GM19438 (cell line): ENCODE results near the gene DCHS1.
A peak's percentile ranks its signal among the peaks of the same experiment; 100 is the strongest.

ENCODE experiments used
- ATAC-seq: cut with Tn5 transposase; IDR thresholded peaks from one replicate; pipeline ENCODE4 v1.9.1; 2021; ENCODE audit warnings: low read depth; ENCODE audit not compliant: unreplicated experiment

DCHS1 gene

DNA sequence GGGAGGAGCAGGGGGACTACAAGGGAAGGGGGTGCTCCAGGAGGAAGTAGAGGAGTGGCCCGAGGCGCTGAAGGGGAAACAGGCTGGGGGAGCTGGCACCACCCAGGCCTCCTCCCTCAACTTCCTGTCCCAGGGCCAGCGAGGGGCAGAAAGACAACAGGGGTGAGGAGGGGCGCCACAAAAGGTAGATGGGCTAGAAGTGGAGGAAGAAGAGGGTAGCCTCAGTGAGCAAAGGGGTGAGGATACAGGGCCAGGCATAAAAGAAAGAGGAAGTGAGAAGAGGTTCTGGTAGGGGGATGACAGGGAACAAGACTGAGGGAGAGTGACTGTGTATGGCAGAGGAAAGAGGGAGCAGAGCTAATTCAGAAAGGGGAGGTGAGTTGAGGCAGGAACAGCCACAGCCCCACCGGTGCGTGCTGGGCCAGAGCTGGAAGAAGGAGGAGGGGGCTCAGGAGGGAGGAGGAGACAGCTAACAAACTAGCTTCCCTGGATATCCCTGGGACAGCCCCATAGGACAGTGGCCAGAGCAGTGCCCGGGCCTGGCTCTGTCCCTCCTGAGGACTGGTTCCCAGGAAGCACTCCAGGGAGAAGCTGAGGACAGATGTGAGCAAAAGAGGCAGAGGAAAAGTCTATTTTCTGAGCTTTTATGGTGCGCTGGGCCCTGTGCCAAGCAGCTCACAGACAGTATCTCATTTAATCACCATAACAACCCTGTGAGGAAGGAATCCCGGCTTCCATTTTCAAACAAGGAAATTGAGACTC is 8.5 kb downstream of the DCHS1 start:
- ATAC-seq: peak; percentile 98

DNA sequence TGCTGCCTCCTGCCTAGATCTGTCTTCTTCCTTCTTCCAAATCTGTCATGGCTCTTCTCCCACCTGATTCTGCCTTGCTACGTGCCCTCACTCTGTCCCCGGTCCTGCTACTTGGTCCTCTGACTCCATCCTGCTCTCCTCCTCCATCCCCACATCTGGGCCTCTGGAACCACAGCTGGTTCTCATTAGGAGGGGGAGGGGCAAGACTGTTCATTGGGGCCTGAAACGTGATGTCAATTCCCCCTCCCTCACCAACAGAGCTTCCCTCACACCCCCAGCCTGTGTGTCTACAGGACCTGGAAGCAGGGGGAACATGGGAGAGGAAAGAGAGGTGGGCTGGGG is 9.1 kb downstream of the DCHS1 start:
- no peak for ATAC-seq

DNA sequence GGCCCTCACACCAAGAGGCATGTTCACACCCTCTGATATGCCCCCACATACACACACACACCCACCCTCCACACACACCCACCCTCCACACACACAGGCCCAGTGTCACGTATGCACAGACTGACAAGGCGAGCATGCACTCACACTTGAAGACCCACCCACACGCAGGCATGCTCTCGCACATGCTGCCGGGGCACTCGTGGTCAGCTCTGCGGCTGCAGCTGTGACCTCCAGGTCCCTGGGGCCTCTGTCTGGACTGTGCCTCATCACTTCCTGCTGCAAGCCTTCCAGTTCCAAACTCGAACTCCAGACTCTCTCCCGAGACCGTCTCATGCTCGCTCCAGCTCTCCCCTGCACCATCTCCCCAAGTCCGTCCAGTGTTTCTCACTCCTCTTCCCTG is 9.5 kb downstream of the DCHS1 start:
- ATAC-seq: no peak

DNA sequence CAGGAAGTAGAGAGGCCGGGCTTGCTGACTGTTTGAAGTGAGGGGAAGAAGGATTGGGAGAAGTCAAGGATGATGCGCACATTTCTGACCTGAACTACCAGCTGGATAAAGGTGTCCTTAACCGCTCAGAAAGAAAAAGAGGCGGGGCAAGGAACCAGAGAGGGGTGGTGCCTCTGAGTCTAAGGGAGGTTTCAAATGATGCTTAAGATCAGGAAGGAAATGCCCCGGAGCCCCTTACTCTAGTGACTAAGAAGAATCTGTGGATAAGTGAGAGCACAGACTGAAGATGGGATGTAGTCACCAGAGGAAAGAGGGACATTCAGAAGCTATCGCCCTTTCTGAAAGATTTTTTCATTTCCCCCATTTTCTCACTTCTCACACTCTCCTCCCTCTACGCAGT is 12.7 kb downstream of the DCHS1 start:
- no peak for ATAC-seq

DNA sequence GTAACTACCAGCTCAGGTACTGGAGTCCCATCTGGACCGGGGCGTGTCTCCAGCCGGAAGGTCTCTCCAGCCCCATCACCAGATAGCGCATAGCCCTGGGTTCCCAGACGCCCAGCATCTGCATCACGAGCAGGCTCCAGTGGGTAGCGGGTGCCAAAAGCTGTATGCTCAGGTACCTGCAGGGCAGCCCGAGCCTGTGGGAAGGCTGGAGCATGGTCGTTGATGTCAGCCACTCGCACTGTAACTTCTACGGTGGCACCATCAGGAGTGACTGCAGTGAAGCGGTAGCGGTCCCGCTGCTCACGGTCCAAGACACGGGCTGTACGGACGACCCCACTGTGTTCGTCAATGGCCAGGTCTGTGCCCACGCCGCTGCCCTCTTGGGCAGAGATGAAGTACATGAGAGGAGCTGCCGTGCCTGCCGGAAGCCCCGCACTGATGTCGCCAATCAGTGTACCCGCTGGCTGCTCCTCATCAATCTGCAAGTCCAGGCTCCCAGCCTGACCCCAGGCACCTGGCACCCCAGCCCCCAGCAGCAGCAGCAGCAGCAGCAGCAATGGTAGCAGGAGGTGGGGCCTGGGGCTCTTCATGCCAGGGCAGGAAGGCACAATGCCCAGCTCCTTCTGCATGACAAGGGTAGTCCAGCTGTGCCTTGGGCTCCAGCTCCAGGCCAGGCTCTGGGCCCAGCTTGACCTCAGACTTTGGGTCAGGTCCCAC is 14.5 kb downstream of the DCHS1 start:
- ATAC-seq: no peak

DNA sequence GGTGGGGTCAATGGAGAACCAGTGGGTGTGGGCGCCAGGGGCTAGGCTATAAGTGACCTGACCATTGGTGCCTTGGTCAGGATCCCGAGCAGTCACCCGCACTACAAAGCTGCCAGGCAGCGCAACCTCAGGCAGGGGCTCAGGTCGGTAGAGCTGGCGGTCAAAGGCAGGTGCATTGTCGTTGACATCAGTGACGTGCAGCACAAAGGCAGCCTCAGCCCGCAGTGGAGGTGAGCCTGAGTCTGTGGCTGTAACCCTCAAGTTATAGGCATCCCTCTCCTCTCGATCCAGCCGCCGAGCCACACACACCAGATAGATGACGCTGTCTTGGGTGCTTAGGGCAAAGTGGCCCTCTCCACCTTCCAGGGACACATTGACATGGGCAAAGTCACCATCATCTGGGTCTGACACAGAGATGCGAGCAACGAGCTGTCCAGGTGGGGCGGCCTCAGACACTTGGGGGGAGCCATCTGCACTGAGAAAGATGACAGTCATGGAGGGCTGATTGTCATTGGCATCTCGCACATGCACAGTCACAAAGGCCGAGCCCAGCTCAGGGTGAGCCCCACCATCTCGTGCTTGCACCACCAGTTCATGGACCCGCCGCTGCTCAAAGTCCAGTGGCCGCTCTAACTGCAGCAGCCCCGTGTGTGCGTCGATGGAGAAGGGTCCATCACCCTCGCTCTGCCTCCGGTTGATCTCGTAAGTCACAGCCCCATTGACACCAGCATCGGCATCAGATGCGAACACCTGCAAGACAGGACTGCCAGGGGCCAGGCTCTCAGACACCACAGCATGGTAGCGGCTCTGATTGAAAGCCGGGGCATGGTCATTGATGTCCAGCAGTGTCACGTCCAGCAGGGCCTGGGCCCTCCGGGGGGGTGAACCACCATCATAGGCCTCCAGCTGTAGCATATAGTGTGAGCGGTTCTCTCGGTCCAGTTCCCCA is 15.3 kb downstream of the DCHS1 start:
- ATAC-seq: no peak

DNA sequence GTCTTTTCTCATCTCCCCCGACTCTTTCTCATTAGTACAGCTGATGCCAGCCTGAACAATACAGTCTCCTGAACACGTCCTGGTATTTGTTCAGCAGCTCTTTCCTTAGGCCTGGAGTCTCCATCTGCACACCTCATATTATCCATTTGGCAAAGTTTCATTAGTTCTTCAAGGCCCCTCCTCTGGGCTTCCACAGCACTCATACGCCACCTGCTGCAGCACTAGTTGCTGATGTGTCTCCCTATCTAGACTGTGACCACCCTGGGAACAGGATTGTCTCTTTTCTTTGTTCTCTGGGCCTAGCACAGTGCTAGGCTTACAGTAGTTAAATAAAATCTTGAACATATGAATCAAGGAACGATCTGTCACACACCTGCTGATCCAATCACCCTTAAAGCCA is 17.2 kb downstream of the DCHS1 start:
- ATAC-seq: no peak

DNA sequence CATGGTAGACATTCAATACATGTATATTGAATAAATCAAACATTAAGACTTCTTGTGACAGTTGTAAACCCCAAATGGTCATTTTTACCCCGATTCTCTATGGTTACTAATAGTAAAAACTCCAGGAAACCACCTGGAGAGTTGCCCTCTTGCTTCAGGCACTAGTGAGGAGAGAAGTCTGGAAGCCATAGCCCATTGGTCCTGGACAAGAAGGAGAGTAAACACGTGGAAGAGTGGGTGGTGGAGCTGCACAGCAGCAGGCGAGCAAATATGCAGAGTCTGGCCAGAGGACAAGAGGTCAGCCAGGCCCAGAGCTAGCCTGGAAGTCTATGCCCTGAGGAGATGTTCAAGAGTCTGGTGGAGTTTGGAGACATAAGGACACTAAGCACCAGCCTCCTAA is 17.7 kb downstream of the DCHS1 start:
- ATAC-seq: no peak

DNA sequence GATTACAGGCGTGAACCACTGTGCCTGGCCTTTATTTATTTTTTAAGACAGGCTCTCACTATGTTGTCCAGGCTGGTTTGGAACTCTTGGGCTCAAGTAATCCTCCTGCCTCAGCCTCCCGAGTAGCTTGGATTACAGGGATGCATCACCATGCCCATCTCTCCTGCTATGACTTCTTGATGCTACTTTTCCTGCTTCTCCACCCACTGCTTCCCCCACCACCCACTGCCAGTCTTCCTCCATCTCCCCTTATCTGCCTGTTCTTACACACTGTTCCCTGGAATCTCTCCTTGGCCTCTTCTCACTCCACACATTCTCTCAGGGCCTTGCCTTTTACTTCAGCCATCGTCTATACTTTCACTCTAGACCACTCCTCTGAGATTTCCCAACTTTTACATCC is 19.1 kb downstream of the DCHS1 start:
- ATAC-seq: no peak

DNA sequence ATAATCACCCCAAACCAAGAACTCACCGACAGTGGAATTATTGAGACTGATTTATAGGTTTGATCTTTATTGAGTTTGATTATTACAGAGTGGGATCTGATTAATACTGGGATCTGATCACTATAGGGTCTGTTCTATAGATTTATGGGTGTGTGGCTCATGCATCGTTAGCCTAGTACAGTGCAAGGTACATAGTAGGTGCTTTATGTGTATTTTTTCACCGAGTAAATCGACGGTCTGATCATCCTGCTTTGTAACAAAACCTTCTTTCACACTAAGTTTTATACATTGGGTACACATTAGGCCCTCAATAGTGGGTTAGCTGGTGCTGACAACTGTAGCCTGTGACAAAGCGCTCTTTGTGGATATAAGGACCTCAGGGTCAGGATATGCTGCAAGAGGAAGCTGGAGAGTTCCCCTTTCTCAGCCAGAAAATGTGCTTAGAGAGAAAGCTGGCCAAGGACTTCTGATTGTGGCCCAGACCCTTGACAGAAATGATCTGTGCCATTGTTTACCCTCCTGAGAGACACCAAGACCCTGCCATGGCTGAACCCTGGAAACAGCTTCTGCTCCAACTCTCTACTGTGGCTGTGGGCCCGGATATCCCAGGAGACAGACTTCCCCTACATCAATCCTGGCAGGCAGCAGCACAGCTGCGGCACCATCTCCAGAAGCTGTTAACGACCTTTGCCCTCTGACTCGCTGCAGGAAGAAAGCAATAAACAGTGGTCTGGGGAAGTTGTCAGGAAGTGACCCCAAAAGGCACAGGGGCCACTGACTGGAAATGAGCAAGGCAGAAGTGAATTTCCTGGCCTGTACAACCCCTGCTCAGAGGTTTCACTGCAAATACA is 20.3 kb downstream of the DCHS1 start:
- no peak for ATAC-seq

DNA sequence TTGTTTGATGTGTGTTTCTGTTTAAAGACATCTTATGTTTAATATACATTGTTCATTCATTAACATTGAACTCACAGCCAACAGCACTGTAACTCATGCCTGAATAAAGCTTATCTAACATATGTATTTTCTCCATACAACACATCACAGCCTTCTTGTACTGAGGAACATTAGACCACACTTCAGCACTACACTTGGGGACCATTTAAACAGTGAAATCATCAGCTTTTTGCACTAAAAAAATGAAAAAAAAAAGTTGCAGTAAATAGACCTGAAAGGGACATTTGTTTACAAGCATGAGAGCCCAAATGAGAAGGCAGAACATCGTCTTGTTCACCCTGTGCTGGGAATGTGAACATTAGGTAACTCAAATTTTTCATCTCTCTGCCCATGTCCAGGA is 21.1 kb downstream of the DCHS1 start:
- no peak for ATAC-seq

DNA sequence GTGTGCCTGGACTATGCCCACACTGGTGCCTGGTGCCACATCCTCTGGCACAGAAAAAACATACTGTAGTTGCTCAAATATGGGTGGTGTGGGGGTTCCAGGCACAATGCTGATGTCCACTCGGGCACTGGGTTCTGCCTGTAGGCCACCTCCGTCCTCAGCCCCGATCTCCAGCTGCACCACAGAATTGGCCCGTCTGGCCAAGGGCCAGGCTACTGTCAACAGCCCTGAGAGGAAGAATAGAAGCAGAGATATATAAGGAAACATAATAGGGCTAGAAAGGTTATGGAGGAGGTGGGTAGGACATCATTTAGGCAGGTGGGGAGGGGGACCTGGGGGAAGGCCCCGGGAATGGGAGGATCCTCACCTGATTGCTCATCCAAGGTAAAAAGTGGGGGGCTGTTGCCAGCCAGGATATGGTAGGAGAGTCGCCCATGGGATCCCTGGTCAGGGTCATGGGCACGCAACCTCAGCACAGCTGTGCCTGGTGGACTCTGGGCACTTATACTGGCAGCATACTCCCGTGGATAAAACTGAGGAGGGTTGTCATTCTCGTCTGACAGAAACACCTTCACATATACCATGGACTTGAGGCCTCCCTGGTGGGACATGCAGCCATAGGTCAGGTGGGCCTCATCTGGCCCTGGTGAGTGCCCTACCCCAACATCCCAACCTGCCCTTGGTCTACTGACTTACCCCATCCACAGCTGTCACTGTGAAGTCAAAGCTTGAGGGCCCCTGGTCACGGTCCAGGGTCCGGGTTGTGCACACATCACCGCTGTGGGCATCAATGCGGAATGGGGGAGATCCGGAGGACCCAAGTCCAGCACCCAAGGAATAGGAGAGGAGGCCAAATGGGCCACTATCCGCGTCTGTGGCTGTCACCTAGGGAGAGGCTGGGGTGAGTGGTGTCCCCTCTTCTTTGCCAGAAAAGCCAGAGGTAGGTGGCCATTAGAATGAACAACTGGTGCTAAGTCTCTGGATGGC is 21.9 kb downstream of the DCHS1 start:
- no peak for ATAC-seq

DNA sequence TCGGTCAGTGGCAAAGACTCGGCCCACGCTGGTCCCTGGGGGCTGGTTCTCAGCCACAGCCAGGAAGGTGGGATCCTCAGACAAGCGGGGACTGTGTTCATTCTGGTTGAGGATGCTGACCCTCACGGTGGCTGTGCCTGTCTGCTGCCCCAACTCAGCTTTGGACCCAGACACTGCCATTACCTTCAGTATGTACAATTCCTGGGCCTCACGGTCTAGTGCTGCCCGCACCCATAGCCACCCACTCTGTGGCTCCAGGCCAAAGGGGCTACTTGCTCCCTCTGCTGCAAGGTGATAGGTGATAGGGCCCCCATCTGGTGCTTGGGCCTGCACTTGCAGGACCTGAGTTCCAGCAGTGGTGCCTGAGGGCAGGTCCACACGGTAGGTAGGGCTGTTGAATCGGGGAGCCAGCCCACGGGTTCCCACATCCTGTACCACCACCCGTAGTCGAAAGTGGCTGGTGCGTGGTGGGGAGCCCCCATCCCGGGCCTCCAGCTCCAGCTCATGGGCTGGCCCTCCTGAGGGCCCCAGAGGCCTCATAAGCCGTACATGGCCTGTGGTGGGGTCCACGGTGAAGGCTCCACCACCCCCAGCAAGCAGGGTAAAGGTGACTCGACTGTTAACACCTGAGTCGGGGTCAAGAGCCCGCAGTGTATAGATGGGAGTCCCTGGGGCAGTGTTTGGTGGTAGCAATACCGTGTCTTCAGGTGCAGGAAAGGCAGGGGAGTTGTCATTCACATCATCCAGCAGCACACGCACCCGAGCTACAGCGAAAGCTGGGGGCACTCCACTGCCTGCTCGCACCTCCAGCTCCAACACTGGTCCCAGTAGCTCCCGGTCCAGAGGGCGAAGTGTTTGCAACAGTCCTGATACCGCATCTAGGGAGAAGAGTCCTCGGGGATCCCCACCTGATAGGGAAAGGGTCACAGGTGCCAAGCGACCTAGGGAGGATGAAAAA is 23.2 kb downstream of the DCHS1 start:
- no peak for ATAC-seq

DNA sequence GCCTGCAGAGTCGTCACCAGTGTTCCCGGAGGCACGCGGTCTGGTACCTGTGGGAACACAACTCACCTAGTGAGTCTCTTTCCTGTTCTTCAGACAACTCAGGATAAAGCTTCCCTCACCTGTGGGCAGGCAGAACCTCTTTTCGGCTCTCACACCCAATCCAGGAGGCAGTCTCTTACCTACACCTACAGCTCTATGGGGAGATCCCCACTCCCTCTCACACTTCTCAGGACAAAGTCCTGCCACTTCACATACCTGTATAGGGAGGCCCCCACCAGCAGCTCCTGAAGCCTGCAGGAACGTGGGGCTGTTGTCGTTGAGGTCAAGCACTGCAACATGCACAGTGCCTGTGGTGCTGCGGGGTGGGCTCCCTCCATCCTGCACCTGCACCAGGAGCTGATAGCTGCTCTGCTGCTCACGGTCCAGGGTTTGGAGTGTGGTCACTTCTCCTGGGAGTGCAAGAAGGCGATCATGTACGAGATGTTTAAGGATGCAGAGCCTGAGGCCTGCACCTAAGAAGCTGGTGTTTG is 24.2 kb downstream of the DCHS1 start:
- ATAC-seq: no peak

DNA sequence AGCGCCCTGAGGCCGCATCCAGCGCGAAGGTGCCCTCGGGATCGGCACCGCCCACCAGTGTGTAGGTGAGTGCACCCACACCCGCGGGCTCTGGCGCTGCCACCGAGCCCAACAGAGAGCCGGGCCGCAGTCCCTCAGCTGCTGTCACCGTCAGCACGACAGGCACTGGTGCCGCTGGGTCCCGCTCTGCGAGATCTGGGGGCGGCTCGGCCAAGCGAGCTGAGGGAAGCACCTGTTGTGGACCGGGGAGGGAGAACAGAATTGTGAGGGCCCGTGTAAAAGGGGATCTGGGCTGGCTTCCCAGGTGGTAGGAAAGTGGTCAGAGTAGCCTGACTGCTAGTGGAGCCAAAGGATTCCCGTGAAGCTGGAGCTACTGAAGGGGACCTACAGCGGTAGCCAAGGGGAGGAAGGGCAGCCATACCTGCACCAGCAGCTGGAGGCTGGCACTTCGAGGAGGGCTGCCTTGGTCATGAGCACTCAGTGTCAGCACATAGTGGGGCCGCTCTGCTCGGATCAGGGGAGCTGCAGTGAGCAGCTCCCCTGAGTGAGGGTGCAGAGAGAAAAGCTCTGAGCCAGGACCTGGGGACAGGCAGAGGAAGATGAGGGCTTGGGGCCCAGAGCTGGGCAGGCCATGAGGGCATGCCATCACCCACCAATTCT is 24.8 kb downstream of the DCHS1 start:
- ATAC-seq: no peak

DNA sequence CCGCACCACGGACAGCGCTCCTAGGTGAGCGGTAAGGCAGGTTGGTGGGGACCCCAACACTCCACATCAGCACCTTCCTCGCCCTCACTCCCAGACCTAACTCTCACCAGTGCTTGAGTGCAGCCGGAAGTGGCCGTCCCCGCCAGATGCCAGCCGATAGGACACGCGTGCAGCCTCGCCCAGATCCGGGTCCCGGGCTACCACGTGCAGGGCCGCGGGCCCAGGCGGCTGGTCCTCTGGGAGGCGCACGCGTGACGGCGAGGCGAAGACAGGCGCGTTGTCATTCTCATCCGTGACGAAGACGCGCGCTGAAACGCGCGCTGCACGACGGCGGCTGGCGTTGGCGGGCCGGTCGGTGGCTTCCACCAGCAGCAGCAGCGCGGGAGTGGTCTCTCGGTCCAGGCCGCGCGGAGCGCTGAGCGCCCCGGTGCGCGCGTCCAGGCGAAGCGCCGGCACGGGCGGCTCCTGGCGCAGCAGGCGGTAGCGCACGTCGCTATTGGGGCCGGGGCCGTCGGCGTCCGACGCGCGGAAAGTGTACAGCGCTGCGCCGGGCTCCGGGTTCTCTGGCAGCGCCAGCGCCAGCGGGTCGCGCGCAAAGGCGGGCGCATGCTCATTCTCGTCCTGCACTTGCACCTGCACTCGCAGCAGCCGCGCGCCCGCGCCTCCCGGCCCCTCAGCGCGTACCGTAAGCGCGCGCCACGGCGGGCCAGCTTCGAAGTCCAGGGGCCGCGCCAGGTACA is 25.5 kb downstream of the DCHS1 start:
- no peak for ATAC-seq

DNA sequence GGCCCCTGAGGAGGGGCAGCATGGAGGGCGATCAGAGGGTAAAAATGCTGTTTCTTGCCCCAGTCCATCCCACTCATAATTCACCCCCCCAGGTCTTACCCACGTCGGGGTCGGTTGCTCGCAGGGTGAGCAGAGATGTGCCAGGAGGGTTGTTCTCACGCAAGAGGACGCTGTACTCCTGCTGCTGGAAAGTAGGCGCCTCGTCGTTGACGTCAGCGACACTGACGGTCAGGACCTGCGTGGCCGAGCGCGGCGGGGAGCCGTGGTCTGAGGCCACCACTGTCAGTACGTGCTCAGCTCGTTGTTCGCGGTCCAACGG is 26.1 kb downstream of the DCHS1 start:
- no peak for ATAC-seq
